Activated CD8-positive, alpha-beta memory T cell treated with anti-CD3 and anti-CD28 coated beads, Interleukin-2, amount 50 U/mL, for 4 hours (primary cell): ENCODE measurements around the gene MRPL38.

Experiments used
- DNase-seq: peaks from one replicate; pipeline ENCODE4 v3.0.0-alpha.2; 2020

Gene MRPL38

DNA sequence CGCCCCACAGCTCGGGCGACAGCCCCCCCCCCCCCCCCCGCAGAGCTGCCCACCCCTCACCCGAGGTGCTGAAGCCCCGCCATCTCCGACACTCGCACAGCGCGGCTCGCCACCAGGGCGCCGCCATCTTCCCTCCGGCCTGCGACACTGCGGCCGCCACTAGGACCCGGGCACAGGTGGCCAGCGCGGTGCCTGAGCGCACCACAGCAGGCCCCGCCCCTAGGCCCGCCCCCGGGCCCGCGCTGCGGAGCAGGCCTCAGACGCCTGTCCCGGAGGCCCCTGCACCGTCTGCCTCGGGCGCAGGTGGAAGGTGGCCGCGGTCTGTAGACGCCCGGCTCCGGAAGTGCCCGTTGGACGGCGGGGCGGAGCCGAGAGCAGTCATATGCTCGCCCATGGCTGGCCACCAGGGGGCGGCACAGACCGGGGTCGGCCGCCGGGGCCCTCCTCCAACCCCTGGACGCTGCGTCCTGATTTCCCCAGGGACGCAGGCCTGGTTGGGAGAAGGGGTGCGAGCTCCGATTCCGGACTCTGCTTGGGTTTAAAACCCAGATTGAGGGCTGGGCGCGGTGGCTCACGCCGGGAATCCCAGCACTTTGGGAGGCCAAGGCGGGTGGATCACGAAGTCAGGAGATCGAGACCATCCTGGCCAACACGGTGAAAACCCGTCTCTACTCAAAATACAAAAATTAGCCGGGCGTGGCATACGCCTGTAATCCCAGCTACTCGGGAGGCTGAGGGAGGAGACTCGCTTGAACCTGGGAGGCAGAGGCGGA lies at the start of gene MRPL38:
MRPL38 (minus strand) TSS at position 136 of the 773 bp plus-strand sequence; CDS start at position 127, 9 bp downstream.
- peak; percentile 89 for DNase-seq

DNA sequence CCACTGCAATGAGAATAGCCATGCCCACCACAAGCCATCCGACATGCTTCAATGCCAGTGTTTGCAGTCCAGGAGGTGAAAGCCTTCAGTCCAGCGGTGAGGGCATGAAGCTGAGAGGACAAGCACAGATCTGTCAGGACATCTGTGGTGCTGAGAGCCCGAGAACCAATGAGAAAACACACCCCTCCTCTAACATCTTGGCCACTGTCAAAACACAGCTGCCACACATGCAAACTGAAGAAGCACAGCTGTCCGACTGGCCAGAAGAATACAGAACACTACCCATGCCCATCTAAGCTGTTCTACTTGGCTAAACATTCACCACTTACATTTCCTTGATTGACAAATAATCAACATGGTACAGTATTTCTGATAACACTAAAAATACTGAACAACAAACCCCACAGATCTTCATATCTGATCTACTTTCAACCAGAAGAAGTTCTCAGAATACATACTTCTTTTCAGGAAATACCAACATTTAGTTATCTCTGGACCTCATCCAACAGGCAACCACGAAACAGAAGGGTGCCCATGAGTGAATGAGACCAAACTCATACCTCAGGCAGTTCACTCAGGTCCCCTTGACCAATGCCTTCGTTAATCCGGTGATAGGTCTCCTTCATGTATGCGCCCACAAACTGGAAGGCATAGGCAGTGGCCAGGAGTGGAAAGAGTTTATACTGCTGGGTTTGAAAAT lies 46.3 kb upstream of the MRPL38 start:
- DNase-seq, result no peak

DNA sequence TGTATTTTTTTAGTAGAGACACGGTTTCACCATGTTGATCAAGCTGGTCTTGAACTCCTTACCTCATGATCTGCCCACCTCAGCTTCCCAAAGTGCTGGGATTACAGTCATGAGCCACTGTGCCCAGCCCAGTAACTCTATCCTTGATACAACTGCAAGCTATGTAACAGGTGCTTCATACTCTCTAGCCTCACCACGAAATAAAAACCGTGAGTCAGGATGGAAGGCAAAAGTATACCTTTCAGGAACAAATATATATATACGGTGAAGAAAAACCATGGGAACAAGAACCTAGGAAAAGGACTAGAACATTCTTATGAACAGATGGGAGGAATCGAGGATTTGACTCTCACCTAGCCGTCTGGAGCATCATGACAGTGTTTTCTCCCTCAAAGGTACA lies 45.7 kb upstream of the MRPL38 start:
- DNase-seq, result no peak

DNA sequence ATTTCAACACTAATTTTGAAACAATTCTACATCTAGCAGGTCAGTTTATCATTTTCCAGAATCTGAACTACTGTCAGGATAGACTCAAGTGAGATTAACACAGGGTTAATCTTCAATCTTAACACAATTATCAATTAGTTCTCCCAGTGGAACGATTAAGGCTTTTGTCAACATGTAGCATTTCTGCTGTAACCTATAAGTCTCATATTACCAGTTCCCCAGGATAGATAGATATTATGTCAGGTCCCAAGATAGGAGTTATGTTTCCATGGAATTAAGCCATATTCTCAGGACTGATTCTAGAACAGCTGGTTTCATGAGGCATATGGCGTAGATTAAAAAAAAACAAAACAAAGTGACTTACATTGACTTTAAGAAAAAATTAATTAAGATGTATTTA lies 40.5 kb upstream of the MRPL38 start:
- DNase-seq, result no peak

DNA sequence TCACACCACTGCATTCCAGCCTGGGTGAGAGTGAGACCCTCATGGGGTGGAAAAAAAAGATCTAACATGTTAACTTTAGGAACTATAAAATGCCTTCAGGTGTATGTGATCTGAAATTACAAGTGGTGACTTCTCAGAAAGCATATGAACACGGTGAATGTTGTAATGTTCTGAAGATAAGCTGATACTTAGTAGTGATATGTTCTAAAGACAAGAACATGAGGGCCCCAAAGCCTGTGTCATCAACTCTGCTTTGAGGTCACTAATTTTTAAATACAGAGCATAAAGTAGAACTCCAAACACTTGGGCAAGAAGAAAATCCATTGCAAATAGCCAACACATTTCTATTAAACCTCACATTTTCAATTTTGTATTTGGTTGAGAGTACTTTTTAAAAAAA lies 38.8 kb upstream of the MRPL38 start:
- no peak for DNase-seq

DNA sequence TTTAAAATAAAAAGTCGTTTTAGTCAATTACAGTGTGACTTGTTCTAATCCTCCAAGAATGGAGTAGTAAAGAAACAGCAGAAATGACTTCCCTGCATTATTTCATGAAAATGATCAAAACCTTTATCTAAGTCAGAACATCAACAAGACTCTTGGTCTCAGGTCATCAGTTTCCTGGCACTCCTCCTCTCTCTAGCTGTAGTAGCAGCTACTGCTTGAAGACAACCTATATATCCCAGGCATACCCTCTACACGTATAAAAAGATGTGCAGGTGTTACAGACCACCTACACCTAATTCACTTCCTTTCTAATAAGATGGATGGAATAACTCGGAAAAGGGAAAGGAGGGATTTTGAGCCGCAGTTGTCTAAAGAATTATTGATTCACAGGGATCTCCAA lies 37.8 kb upstream of the MRPL38 start:
- no peak for DNase-seq

DNA sequence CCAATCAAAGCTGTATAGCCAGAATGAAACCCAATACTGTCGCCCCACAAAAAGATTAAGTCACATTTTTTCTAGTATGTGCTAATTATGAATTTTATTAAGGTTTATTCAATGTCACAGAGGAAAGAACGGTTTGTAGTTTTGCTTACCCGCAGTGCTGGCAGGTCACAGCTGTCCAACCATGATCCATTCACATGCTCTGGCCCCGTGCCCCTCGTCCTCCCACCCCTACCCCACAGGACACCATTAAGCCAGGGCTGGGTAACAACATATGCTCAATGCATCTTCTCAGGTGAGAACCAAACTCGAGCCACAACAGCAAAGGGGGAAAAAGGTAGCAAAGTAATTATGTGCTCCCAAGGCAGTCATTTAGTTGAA lies 36.7 kb upstream of the MRPL38 start:
- no peak for DNase-seq

DNA sequence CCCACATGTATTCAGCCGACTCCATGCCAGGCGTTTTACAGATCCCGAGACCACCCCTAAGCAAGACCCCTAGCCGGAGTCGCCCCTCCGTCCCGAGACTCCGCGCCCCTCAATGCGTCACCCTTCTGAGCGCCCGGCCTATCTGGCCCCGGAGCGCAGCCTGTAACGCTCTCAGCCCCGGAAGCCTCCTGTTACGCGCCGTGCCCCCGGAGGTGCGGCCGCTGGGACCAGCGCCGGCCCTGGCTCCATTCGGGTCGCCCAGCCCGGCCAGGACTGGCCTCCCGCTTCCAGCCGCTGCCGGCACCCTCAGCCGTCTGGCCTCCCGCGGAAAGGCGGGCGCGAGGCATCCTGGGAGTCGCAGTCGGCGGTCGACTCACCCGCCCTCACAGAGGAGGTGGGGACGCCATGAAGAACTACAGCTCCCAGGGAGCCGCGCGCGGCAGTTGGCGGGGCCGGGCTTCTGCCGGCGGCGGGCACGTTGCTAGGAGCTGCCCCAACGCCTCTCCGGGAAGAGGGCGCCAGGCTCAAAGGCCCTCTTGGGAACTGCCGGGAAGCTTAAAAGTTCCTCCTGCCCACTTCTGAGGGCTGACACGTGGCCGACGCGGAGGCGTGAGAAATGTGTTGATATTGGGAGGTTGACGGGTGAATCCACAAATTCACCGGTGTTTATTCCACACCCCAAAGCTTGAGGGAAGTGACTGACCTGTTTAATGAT lies 36.2 kb upstream of the MRPL38 start, which contains the start of gene FBF1:
FBF1 (minus strand) TSS at position 316 of the 715 bp plus-strand sequence. CDS start 2,893 bp downstream, outside the sequence.
- DNase-seq, result peak; percentile 88

DNA sequence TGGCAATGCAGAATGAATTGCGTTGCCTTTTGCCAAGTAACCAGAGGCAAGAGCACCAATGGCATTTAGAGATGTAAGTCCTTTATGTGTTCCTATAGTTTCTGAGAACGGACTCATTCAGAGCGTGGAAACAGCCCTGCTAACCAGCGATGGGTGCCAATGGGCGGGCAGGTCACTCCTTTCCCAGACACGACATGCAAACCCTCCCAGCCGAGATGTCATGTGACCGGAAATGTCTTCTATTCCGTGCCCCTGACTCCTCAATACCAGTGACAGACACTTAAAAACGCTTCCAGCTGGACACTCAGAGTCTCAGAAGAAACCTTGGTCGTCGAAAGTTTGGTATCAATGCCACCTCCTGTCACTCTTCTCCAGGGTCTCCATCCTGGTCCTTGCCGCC lies 33.0 kb upstream of the MRPL38 start:
- DNase-seq, result no peak

DNA sequence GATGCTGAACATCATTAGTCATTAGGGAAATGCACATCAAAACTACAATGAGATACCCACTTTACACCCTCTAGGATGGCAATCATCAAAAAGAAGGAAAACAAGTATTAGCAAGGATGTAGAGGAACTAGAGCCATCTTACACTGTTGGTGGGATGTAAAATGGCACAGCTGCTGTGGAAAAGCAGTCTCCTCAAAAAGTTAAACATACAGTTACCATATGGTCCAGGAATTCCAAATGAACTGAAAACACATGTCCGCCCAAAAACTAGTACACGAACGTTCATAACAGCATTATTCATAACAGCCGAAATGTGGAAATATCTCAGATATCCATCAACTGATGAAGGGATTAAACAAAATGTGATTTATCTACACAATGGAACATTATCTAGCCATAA lies 29.1 kb upstream of the MRPL38 start:
- DNase-seq, result no peak

DNA sequence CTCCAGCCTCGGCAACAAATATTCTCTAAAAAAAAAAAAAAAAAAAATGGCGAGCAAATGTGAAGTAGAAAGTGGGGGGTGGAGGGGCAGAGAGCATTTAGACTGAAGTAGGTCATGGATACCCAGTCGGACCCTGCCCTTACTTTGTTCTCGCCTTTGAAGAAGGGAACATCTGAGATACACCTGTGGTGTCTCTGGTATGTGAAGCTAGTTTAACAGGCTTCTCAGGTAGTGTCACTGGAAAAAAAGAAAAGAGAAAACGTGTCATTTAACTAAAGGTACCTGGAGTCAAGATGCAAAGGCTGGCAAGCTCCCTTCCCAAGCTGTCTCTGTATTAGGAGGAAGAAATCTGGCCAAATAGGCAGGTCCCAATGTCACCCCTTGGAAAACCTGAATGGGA lies 28.2 kb upstream of the MRPL38 start:
- DNase-seq, result no peak

DNA sequence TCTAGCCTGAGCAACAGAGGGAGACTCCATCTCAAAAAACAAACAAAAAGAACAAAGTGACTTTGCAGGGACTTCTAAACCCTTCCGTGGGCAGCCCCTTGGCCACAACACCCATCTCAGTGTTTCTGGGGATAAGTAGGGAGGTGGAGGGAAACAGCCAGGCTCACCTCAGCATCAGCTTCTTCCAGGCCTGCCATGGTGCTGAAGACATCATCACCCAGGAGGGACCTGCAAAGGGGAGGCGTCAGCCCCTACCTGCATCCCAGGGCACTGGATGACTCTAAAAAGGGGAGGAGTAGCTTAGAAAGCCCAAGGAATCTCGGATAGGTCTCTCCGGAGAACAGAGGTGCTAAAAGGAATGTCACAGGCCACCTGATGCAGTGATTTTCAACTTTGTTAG lies 26.4 kb upstream of the MRPL38 start:
- DNase-seq, result no peak

DNA sequence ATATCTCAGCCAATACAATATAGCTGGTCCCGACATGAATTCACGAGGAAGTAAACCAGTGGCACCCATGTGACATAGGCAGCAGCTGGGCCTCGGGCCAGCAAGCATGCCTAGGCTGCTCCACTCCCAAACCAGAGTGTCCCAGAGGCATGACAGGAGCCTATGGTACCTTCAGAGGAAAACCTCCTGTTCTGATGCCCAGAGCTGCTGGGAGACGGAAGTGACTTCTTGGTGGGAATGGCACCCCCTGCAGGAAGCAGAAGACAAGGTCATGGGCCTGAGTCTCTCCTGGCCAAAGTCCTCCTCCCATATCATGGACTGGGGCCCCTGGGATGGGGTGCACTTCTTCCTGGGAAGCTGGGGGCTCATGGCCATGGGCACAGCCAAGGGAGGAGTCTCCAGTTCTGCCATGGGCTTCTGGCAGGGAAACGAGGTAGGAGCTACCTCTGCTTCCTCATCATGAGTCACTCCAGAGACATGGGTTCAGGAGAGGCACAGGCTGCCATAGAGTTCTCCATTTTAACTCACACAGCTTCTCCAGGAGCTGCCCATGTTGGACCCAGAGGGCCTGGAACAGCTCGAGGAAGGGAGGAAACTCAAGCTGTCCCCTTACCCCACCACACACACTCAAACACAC lies 22.7 kb upstream of the MRPL38 start:
- no peak for DNase-seq

DNA sequence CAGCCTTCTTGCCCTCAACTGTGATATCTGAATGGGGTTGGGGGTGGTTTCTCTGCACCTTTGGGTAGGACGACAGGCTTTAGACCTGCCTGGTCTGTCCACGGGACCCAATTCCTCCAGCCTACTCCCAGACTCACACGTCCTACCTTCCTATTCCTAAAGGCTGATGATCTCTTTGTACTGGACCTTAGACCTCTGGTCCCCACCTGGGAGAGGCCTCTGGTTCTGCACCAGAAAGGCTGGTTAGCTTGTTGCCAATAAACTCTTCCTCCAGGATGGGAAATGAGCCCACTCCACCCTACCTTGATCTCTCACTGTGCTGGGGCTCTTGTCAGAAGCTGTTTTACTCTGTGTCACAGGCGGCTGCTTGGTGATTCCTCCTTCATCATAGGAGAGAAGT lies 21.8 kb upstream of the MRPL38 start:
- DNase-seq, result no peak

DNA sequence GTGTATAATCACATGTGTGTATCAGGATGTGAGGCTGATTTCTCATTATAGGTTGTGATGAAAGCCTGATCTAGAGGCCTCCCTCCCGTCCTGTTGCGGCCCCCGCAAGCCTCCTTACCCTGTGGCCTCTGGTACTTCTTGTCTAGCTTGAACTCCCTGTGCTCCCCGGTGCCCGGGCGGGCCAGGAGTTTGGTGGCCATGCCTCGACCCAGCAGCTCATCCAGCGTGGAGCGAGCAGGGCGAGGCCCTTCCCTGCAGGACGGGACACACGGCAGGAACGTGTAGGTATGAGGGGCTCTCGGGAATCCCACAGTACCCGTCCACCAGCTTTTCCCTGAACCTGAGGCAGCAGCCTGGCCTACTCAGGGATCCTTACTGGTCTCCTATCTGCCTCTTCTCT lies 21.2 kb upstream of the MRPL38 start:
- no peak for DNase-seq

DNA sequence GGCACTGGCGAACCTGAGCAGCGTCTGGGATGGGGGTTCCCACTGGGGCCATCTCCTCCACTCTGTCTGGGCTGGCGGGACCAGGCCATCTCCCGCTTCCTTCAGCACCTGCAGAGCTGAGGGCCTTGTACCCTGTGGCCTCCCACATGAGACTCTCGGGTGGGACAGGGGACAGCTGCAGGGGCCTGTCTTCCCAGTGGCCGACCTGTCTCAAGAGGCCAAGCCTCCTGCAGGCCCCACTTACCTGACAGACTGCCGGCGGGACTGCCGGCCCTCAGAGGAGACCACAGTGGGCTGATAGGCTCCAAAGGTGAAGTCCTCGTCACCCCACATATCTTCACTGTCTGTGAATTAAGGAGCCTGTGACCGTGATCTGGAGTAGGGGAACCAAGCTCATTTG lies 20.4 kb upstream of the MRPL38 start:
- DNase-seq, result no peak

DNA sequence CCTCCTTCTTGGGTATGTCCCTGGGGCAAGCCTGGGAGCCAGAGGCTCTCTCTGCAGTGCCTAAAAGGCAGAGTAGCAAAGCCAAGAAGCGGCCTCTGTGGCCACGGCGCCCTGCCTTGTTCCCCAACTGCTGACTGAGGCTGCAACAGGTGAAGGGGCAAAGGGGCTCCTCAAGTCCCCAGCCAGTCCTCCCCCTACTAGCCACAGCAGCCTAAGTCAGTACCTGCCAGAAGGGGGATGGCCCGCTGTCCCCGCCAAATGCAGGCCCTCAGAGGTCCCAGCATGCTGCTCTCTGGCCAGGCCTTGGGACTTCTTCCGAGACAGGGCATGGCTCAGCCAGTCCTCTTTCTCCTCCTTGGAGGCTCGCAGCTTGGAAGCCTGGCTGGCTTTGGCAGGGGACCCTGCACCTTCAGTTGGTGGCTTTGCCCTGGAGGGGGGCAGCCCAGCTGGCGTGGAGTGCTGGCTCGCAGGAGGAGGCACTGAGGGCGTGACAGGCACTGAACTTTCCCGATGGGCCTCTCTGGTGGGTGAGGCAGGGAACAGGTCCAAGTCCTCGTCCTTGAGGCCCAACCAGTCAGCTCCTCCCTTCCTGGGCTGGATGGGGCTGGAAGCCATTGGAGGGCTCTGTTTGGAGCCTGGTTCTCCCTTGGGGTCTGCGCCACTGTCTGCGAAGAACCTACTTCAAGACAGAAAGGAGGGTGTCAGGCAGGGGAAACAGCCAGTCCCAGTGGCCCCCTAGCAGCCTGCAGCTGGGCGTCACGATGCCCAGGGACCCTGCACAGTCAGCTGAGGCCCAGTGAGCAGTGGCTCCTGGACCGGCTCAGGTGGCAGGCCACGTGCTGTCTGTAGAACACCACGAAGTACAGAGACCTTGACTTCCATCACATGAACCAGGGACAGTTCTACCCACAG lies 18.5 kb upstream of the MRPL38 start:
- DNase-seq, result no peak

DNA sequence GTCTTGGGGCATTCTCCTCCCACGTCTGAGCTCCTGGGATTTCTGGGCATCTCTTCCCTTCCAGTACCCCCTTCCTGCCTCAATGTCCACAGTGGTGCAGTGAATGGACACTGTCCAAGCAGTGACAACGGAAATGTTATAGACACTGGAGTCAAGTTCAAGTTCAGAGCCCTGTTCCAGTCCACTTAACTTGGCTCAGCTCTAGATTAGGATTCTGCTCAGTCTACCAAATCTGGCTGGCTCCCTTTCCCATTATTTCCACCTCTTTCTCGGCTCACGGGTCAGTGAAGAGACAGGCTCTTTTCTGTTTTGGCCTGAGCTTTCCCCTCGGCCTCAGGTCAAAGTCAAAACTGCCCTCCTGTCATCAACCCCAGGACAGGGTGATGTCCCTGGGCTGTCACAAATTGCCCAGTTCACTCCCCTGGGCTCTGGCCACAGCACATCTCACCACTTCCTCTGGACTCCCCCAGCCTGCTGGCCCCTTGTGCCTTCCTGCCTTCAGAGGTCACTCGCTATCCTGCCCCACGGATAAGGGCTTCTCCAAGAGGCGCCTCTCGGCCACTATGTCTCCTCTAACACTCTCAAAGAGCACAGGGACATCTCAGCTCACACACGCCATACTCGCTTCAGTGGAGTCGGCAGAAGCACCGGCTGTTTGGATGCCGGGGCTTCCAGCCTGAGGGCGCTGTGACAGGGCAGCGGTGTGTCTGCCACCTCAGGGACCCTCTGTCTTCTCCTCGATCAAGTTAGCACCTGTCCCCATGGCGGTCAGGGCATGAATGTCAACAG lies 17.7 kb upstream of the MRPL38 start:
- no peak for DNase-seq

DNA sequence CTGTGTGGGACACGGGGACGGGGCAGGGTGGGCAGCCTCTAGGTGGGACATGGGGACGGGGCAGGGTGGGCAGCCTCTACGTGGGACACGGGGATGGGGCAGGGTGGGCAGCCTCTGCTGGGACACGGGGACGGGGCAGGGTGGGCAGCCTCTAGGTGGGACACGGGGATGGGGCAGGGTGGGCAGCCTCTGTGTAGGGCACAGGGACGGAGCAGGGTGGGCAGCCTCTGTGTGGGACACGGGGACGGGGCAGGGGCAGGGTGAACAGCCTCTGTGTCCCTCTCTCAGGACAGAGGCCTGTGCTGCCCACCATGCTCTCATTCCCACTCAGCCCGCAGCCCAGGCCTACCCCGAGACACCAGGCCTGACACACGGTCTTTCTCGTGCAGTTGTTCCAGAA lies 16.9 kb upstream of the MRPL38 start:
- no peak for DNase-seq

DNA sequence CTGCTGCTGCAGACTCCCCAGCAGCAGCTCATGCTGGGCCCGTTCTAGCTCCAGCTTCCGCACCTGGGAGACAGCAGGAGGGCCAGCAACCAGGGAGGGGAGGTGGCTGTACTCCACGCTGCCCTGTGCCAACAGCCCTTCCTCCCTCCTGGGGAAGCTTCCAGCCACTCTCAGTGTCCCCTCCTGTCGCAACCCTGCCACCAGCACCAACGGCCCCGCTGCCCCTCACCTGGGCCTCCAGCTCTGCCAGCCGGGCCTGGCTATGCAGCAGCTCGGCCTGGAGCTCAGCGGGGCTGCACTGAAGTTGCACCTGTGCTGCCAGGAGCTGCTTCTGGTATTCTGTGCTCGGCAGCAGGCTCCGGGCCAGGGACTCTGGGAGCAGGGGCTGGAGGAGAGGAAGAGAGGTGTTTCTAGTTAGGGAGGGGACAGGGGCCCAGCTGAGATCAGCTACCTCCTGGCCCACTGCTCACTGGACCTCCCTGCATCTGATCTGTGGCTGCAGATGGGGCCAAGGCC lies 15.4 kb upstream of the MRPL38 start:
- no peak for DNase-seq

DNA sequence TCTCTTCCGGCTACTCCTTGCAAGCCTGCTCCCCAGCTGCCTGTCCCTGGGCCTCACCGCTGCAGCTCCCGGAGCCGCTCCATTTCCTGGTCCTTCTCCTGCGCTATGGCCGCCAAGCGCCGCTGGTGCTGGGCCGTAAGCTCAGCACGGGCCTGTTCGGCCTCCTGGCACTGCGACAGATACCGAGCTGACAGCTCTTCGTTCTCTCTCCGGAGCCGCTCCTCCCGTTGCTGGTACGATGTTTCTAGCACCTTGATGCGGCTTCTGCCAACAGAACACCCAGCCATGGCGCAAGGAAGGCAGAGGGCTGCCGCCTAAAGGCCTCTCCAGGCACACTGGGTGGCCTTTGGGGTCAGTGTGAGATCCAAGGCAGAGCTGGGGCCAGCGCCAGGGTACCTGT lies 14.9 kb upstream of the MRPL38 start:
- DNase-seq, result no peak
